ENCODE data around the gene CCSER1.

The CCSER1 gene

DNA sequence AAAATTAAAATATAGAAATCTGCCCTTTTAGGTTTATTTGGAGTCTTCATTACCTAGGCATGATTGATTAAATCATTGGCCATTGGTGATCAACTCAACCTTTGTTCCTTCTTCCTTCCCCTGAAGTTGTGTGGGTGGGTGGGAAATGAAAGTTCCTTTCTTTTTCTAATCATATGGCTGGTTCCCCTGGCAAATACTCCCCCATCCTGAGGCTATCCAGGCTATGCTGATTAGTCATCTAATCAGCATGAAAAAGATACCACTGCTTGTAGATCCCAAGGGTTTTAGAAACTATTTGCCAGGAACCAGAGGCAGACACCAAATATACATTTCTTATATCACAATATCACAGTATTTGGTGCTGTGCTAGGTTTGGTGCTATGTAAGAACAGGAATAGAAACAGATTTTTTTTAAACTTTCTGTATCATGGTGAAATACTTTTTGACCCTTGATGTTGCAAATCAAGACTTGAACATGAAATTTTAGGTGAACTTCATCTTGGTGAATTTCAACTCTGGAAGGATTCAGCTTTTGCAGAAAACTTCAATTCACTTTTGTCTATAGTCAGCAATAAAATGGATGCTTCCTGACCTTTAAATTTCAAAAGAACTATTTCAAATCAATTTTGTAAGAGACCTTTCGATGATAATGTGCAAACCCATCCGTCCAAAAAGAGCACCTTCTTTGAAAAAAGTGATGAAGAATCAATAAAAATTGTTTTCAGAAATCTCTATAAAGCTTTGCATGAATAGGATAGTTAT, 71.1 kb downstream of the CCSER1 start:
- DNase-seq, result no peak

- DNase-seq, result no peak
Observed at GRCh38 chr4:90207887-90208454, 80.8 kb downstream of the CCSER1 start.

GRCh38 chr4:90209922-90210321, 82.7 kb downstream of the CCSER1 start:
- no peak for DNase-seq

GRCh38 chr4:90211174-90211573, 84.0 kb downstream of the CCSER1 start:
- no peak for DNase-seq

GRCh38 chr4:90215286-90215685, 88.1 kb downstream of the CCSER1 start:
- DNase-seq, result no peak

DNA sequence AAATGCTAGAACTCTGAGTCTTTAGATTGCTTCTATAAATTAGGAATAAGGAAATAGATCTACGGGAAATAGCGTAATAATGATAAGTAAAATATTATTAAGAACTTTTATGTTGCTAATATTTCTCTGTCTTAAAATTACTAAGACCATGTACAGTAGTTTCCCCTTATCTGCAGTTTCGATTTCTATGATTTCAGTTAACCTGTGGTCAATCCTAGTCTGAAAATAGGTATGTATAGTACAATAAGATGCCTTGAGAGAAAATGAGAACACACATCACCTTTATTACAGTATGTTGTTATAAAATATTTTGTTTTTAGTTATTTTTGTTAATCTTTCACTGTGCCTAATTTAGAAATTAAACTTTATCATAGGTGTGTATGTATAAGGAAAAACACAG, 92.6 kb downstream of the CCSER1 start:
- no peak for DNase-seq

- DNase-seq, result no peak
Observed at GRCh38 chr4:90220459-90220858, 93.3 kb downstream of the CCSER1 start.

DNA sequence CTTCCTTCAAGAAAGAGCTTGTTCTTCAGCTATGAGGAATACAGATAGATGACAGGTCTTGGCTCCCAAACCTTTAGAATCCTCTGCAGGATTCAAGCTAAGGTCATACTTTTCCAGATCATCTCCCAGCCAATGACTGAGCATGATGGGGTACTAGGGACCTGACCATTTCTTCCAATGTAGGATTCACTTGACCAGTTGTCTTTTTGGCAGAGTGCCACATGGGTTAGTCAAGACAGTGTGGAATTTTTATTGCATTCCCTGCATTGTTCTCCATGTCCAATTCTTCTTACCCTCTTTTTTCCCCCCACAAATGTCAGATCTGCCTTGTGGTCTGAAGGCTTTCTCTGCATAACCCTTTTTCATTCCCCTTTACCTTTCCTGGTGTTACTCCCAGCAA, 99.5 kb downstream of the CCSER1 start:
- DNase-seq, result no peak

- no peak for DNase-seq
Observed at GRCh38 chr4:90227177-90227576, 100.0 kb downstream of the CCSER1 start.

- no peak for DNase-seq
Observed at GRCh38 chr4:90234916-90235547, 107.8 kb downstream of the CCSER1 start.

GRCh38 chr4:90237751-90238530, 110.7 kb downstream of the CCSER1 start:
- DNase-seq, result no peak

DNA sequence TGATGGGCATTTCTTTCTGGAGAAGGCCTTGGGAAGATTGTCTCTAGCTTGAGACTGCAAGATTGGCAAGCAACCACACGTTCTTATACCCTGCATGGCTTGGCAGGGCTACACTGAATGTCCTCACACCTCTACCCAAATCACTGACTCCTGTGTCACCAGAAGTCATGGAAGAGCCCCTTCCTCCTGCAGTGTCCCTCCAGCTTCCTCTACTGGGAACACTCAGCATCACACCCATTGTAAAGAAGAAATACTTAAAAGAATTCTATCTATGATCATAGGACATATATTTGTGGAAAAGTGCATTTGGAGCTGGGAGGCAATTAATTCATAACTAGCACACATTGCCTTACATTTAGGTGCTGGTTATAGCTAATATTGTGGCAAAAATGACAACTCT, 113.1 kb downstream of the CCSER1 start:
- no peak for DNase-seq

- DNase-seq, result no peak
Observed at GRCh38 chr4:90241008-90241407, 113.8 kb downstream of the CCSER1 start.

GRCh38 chr4:90245837-90246236, 118.6 kb downstream of the CCSER1 start:
- DNase-seq, result no peak

GRCh38 chr4:90246816-90247215, 119.6 kb downstream of the CCSER1 start:
- DNase-seq, result no peak

GRCh38 chr4:90254357-90254756, 127.2 kb downstream of the CCSER1 start:
- no peak for DNase-seq

DNA sequence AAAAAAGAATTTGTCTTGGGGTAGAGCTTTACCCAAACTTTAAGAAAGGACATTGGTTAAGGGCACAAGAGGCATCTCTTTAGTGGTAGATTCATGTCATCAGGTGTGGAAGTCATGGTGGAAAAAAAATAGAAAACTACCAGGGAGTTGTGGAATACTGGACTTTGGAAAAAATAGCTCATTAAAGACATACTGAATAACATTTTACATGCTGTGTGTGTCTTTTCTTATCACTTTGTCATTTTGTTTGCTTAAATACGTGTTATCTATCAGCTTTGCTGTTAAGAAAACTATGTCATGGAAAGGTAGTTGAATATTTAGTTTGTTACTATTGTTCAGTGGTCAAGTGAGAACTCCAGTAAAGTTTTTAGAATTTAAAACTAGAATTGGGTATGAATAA, 147.0 kb downstream of the CCSER1 start:
- no peak for DNase-seq

DNA sequence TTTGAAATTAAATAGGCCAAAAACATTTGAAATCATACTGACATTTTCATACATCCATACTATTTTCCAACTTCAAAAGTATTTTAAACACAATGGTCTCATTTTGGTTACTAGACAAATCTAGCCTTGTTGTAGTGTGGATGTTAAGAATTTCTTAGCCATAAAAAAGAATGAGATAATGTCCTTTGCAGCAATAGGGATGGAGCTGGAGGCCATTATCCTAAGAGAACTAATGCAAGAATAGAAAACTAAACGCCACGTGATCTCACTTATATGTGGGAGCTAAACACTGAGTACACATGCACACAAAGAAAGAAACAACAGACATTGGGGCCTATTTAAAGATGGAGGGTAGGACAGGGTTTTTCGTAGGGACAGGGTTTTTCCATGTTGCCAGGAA, 153.8 kb downstream of the CCSER1 start:
- DNase-seq, result no peak

- no peak for DNase-seq
Observed at GRCh38 chr4:90281541-90282355, 154.6 kb downstream of the CCSER1 start.

- no peak for DNase-seq
Observed at GRCh38 chr4:90290345-90290744, 163.2 kb downstream of the CCSER1 start.

DNA sequence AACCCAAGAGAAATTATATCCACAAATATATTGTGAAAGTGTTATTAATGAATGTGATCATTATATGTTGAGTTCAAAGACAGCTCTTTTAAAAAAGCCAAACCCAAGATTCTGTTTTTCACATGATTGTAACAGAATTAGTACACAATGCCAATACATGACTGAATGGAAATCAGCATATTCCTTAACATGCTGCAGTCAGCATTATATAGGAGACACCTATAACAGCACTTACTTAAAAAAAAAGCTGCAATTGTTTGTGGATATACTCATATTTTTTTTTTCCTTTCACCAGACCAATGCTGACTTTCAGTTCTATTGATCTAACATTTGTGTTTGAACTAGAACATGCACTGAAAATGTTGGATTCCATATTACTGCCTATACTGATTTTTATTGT, 165.2 kb downstream of the CCSER1 start:
- no peak for DNase-seq

DNA sequence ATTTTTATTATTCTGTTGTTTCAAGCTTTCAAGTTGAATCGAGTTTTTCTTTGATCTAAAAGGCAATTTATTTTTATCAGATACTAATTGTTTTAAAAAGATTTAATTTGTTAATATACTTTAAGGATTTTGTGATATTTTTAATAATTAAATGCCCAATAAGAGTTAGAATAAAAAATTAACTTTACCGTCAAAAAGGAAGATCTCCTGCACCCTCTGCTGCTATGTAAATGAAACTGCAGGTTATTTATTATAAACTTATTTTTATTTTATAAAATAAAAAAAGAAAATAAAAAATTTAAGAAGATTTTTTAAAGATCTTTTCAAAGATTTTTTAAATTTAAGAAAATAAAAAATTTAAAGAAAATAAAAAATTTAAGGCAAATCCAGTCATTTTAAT, 166.1 kb downstream of the CCSER1 start:
- no peak for DNase-seq

DNA sequence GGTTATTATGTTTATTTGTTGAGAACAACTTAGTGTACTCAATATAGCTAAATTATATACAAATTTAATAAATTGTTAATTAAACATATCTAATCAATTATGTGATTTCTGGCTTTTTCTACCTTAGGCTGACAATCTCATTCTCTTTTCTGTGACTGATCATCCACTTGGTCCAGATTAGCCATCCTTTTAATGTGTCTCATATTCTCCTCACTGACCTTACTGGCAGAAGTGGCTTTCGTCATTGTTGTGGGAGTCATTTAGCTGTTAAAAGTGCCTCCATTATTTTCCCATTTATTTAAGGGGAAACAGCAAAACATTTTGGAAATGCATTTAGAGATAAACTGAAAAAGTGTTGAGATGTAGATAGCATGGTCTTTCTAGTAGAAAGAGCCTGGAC, 172.2 kb downstream of the CCSER1 start:
- DNase-seq, result no peak
